ENCODE results near the gene EHD1. TPM values are rescaled to one million over a fixed set of nuclear protein-coding genes. Genes with fewer than 3 reads are reported as not detected.

The EHD1 gene
- polyA plus RNA-seq, 2 of the 4 experiments (the other 2 are of a cell fraction): 25.9 to 37.8 TPM

DNA sequence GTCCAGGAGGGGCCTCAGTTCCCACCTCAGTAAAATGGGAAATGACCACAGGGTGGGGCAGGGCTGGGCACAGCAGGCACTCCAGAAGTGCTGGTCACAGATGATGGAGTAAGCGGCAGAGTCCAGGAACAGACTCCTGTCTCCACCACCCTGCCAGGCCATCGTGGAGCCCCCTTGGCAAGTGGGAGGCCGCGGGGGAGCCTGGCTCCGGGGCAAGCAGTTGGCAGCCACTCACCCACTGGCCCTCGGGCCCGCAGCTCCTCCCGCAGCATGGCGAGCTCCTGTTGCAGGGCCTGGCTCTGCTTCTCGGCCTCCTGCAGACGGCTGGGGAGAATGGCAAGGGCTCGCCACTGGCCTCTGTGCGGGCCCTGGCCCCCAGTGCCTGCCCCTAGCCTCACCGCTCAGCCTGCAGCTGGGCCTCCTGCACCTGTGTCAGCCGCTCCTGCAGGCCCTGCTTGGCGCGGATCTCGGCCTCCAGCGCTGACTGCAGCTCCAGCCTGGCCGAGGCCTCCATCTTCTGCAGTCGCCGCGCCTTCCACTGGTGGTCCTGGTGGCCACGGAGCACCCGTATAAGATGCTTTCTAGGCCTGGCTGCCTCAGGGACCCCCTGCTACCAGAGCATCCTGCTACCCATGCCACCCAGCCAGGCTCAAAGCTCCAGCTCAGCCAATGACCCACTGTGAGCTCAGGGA lies 44.2 kb downstream of the EHD1 start (continued):
- no peak for TF ChIP-seq RAD21 (conservative IDR thresholded peaks at IDR 0.05 in 1 of 2, IDR thresholded peaks at IDR 0.05 in 1 of 2)

DNA sequence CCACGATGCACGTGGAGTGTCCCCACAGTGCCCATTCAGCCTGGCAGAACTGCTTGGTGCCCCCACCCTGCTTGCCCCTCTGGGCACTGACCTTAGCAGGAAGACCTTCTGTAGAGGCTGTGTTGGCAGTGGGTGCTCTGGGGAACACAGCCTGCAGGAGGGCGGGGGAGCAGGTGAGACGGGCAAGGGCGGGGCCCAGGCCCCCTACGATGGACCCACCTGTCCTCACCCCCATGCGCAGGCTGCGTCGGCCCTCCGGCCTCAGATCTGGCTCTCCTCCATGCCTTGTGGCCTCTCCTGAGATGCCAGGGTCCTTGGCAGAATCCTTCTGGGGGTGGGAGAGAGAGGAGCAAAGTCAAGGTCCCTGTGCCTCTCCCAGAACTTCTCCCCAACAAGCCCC lies 44.9 kb downstream of the EHD1 start:
- no peaks in the 10 kb centered on the region for H3K9me3 ChIP-seq
- ChIA-PET POLR2A (no interaction called here), CTCF (interaction anchor here (0.8 to 39.4 kb wide), 6 partner anchors 11 to 181 kb away, joined by 3 to 1607 read pairs (median 38); partner anchors contain the start of genes ARL2, CDC42BPG and EHD1)
- H3K4me1 ChIP-seq: peaks cover 17% of the 10 kb centered on the region
- WGBS (ENCODE audit: missing lambda C conversion rate): 91% methylated on average over 6 of the region's 10 CpGs
- TF ChIP-seq, protein P1, sequence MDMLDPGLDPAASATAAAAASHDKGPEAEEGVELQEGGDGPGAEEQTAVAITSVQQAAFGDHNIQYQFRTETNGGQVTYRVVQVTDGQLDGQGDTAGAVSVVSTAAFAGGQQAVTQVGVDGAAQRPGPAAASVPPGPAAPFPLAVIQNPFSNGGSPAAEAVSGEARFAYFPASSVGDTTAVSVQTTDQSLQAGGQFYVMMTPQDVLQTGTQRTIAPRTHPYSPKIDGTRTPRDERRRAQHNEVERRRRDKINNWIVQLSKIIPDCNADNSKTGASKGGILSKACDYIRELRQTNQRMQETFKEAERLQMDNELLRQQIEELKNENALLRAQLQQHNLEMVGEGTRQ (IDR thresholded peaks at IDR 0.05): no peak
- no peak for TF ChIP-seq GATA3 (IDR thresholded peaks at IDR 0.05; ENCODE audit: borderline replicate concordance)
- TF ChIP-seq SMC3 (IDR thresholded peaks at IDR 0.05): no peak
- TF ChIP-seq ZSCAN20 (CRISPR knock-in tag; IDR thresholded peaks at IDR 0.05): no peak
- TF ChIP-seq FOXS1 (CRISPR knock-in tag; IDR thresholded peaks at IDR 0.05): no peak
- TF ChIP-seq FOSL2 (IDR thresholded peaks at IDR 0.05): no peak
- no peak for TF ChIP-seq FOSL2 (CRISPR knock-in tag; IDR thresholded peaks at IDR 0.05)
- TF ChIP-seq POLR2A (IDR thresholded peaks at IDR 0.05; ENCODE audit: low read length): no peak
- ATAC-seq (no peak), FAIRE-seq (no peak), DNase-seq (ENCODE audit: low read depth in 1 of 2, low spot score in 1 of 2) (no peak)
- no peak overlapping the region for H3K4me2 ChIP-seq
- H3K27ac ChIP-seq: no peak overlapping the region
- no peak overlapping the region for H3K4me3 ChIP-seq

DNA sequence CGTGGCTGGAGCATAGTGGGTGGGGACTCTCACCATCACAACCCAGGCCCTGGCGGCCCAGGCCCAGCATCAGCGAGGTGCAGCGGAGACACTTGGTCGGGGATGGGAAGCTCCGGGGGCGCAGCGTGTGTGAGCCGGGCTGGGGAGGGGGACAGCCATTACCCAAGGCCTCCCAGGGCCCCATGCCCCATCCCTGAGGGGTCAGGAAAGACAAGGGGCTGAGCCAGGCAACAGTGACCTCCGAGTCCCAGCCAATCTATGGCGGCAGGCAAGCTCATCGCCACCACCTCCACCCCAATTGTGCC lies 45.3 kb downstream of the EHD1 start:
- no peak overlapping the region for H3K4me3 ChIP-seq
- no peak overlapping the region for H3K4me2 ChIP-seq
- TF ChIP-seq FOSL2 (IDR thresholded peaks at IDR 0.05) (no peak), FOSL2 (CRISPR knock-in tag; IDR thresholded peaks at IDR 0.05) (no peak), ZSCAN20 (CRISPR knock-in tag; IDR thresholded peaks at IDR 0.05) (no peak), RCOR1 (IDR thresholded peaks at IDR 0.05; ENCODE audit: low read depth, low read length) (no peak)
- TF ChIP-seq, protein P2, sequence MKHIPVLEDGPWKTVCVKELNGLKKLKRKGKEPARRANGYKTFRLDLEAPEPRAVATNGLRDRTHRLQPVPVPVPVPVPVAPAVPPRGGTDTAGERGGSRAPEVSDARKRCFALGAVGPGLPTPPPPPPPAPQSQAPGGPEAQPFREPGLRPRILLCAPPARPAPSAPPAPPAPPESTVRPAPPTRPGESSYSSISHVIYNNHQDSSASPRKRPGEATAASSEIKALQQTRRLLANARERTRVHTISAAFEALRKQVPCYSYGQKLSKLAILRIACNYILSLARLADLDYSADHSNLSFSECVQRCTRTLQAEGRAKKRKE (CRISPR knock-in tag; IDR thresholded peaks at IDR 0.05; ENCODE audit: low read depth): no peak
- 91% methylated on average over 11 of the region's 12 CpGs for WGBS (ENCODE audit: missing lambda C conversion rate)
- H3K4me1 ChIP-seq: peaks cover 17% of the 10 kb centered on the region
- ChIA-PET POLR2A (no interaction called here), CTCF (interaction anchor here (0.6 to 39.4 kb wide), 5 partner anchors 13 to 181 kb away, joined by 3 to 1607 read pairs (median 3); partner anchors contain the start of genes ARL2, CDC42BPG and EHD1)
- DNase-seq (ENCODE audit: low read depth in 1 of 2, low spot score in 1 of 2) (no peak), ATAC-seq (no peak), FAIRE-seq (no peak)
- no peaks in the 10 kb centered on the region for H3K9me3 ChIP-seq
- H3K27ac ChIP-seq: no peak overlapping the region

DNA sequence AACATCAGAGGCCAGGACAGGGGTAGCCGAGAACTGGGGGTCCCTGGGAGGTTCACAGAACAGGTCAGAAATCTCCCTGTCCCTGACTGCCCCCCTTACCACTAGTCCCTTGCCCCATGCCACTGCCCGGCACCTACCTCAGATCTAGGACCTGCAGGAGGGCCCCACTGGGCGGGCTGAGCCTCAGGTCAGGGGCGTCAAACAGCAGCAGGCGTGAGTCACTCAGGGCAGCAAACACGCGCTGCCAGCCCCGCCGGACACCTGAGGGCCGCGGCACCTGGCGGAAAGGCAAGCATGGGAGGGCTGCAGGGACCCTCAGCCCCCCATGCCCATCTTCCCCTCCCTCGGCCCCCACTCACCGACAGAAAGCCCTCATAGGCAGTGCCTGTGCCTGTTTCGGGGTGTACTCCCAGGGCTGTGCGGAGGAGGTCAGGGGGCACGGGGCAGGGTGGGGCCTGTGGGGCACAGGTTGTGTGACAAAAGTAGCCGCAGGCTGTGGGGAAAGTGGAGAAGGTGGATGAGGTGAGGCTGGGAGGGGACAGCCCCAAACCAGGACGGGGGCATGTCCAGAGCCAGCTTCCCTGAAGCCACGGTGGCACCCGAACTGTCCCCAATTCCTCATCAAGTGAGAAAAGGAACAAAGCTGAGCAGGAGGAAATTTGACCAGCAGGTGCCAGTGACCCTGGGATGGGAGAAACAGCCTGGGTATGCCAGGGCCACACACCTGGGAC lies 45.8 kb downstream of the EHD1 start:
- CTCF ChIA-PET: interaction anchor here (0.6 to 39.4 kb wide), 4 partner anchors 14 to 179 kb away, joined by 3 to 1607 read pairs (median 38); partner anchors contain the start of genes CDC42BPG and EHD1
- no peak for FAIRE-seq
- 92% methylated on average over 16 of the region's 21 CpGs for WGBS (ENCODE audit: missing lambda C conversion rate)
- no peak overlapping the region for H3K27ac ChIP-seq
- H3K9me3 ChIP-seq: no peaks in the 10 kb centered on the region
- H3K4me2 ChIP-seq: no peak overlapping the region
- no peak for TF ChIP-seq MAZ (IDR thresholded peaks at IDR 0.05; ENCODE audit: borderline replicate concordance, low read depth, low read length)
- no peak for TF ChIP-seq RAD21 (conservative IDR thresholded peaks at IDR 0.05 in 1 of 2, IDR thresholded peaks at IDR 0.05 in 1 of 2)
- no peak for TF ChIP-seq POLR2A (IDR thresholded peaks at IDR 0.05; ENCODE audit: low read length)
- TF ChIP-seq, protein P3, sequence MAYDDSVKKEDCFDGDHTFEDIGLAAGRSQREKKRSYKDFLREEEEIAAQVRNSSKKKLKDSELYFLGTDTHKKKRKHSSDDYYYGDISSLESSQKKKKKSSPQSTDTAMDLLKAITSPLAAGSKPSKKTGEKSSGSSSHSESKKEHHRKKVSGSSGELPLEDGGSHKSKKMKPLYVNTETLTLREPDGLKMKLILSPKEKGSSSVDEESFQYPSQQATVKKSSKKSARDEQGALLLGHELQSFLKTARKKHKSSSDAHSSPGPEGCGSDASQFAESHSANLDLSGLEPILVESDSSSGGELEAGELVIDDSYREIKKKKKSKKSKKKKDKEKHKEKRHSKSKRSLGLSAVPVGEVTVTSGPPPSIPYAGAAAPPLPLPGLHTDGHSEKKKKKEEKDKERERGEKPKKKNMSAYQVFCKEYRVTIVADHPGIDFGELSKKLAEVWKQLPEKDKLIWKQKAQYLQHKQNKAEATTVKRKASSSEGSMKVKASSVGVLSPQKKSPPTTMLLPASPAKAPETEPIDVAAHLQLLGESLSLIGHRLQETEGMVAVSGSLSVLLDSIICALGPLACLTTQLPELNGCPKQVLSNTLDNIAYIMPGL (CRISPR knock-in tag; IDR thresholded peaks at IDR 0.05; ENCODE audit: borderline replicate concordance): no peak
- no peak for TF ChIP-seq NR3C1 (IDR thresholded peaks at IDR 0.05)
- TF ChIP-seq ZSCAN20 (CRISPR knock-in tag; IDR thresholded peaks at IDR 0.05): no peak
- no peak for TF ChIP-seq SREBF2 (IDR thresholded peaks at IDR 0.05)
- TF ChIP-seq RFX5 (IDR thresholded peaks at IDR 0.05): no peak
- TF ChIP-seq EHMT2 (IDR thresholded peaks at IDR 0.05; ENCODE audit: low read depth): no peak
- no peak for TF ChIP-seq HOXB13 (CRISPR knock-in tag; IDR thresholded peaks at IDR 0.05; ENCODE audit: low read depth)
- no peak for TF ChIP-seq SMC3 (IDR thresholded peaks at IDR 0.05)
- no peak for TF ChIP-seq PHF8 (IDR thresholded peaks at IDR 0.05; ENCODE audit: borderline replicate concordance, low read depth)
- TF ChIP-seq RCOR1 (IDR thresholded peaks at IDR 0.05; ENCODE audit: low read depth, low read length): no peak
- no peak for TF ChIP-seq CEBPB (IDR thresholded peaks at IDR 0.05)
- TF ChIP-seq ESRRA (IDR thresholded peaks at IDR 0.05; ENCODE audit: borderline replicate concordance, low read length): no peak
- TF ChIP-seq, protein P2 (CRISPR knock-in tag; IDR thresholded peaks at IDR 0.05; ENCODE audit: low read depth): no peak
- no peak for TF ChIP-seq HOXA7 (CRISPR knock-in tag; IDR thresholded peaks at IDR 0.05)
- TF ChIP-seq POLR2AphosphoS2 (conservative IDR thresholded peaks at IDR 0.05; ENCODE audit: low read length): no peak
- H3K4me3 ChIP-seq: no peak overlapping the region
- no peak for DNase-seq (ENCODE audit: low read depth in 1 of 2, low spot score in 1 of 2)
- POLR2A ChIA-PET: no interaction called here
- H3K4me1 ChIP-seq: peaks cover 17% of the 10 kb centered on the region
- ATAC-seq: no peak

Data from A549 (cell line).